Measurements from ENCODE around the gene TCHP.
"Not testable (repeated sequence)": the region's sequence is repeated elsewhere in the genome, so short reads cannot be mapped to it uniquely, and the experiment has no call there.

The TCHP gene, protein sequence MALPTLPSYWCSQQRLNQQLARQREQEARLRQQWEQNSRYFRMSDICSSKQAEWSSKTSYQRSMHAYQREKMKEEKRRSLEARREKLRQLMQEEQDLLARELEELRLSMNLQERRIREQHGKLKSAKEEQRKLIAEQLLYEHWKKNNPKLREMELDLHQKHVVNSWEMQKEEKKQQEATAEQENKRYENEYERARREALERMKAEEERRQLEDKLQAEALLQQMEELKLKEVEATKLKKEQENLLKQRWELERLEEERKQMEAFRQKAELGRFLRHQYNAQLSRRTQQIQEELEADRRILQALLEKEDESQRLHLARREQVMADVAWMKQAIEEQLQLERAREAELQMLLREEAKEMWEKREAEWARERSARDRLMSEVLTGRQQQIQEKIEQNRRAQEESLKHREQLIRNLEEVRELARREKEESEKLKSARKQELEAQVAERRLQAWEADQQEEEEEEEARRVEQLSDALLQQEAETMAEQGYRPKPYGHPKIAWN

GRCh38 chr12:109899783-109900751 lies at the start of gene TCHP:
TCHP (plus strand) TSS chr12:109900274; CDS start chr12:109903027, 2,753 bp downstream.
- DNase-seq: peak; percentile 91 to 94 (median 93)

GRCh38 chr12:109850518-109850917 lies 49.6 kb upstream of the TCHP start:
- DNase-seq: not testable (repeated sequence)

DNA sequence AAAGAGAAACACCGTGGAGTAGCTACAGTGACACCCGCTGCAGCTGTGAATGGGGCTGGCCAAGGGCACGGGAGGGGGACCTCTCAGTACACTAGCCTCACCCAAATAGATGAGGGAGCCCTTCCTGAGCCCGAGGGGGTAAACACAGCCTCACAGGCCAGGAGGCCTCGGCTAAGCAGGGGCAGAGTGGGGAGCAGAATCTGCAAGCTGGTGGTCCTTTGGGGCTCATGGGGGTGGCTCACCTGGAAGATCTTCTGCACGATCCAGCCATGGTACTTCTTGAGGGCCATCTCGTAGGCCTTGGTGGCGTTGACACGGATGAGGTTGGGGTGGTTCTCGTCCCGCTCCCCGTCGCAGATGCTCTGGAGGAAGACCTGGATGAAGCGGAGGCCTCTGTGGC lies 44.7 kb upstream of the TCHP start:
- no peak for DNase-seq

- no peak for DNase-seq
These were observed 42.4 kb upstream of the TCHP start for GRCh38 chr12:109857715-109858114.

- DNase-seq: no peak
These were observed 41.3 kb upstream of the TCHP start for GRCh38 chr12:109858764-109859163.

GRCh38 chr12:109860977-109861376 lies 39.1 kb upstream of the TCHP start:
- DNase-seq: no peak

GRCh38 chr12:109861689-109862314 lies 38.3 kb upstream of the TCHP start:
- peak in 1 of 3 donors; percentile 27 for DNase-seq

- not testable (repeated sequence) for DNase-seq
These were observed 37.6 kb upstream of the TCHP start for GRCh38 chr12:109862491-109862890.

DNA sequence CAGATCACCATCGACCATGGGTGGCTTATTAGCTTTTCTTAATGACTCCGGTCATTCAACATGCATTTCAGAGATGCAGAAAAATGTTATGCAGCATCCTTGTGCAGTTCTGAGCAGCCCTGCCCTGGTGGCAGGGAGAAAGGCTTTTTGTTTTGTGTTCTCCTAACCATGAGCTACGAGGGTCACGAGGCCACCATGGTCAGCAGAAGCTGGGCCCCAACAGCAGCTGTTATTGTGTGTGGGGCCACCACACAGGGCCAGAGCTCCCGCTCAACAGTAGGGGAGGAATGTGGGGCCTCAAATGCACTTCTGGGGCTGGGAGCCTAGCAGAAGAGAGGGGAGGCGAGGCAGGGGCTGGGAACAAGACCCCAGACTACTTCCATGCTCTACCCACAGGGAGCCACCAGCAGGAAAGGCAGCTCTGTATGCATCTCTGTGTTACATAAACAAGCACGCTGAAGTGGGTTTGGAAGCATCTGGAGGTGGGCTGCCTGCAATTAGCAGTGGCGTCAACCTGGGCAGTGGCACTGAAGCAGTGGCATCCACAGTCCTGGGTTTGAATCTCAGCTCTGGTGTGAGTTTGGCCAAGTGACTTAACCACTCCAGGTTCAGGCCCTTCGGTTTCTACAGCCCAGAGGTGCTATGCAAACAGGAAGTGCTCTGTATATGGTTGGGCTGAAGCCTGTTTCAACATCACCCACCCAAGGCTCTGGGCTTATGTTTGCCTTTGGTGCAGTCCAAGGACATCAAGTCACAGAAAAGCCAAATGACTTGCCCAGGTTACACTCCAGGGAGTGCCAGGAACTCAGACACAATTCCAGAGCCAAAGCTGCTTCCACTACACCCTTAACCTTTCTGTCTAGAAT lies 36.0 kb upstream of the TCHP start:
- no peak for DNase-seq

GRCh38 chr12:109864916-109865315 lies 35.2 kb upstream of the TCHP start:
- no peak for DNase-seq

- no peak for DNase-seq
These were observed 31.7 kb upstream of the TCHP start for GRCh38 chr12:109868182-109869051.

DNA sequence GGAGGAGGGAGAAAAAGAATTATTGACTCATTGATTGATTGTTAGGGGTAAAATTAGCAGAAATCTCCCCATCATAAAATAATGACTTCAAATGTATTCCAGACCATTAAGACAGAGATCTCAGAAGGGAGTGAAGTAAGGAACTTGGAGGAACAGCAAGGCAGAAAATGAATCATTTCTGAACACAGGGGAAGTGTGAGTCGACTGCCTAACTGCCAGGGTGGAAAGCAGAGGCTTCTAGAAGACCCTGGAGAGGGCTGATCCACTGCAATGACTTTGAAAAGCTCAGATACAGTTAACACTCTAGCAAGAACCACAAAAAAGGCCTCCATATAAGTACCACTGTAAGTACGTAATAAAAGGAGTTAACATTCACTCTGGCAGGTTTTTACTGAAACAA lies 29.4 kb upstream of the TCHP start:
- peak; percentile 52 to 61 (median 58) for DNase-seq

DNA sequence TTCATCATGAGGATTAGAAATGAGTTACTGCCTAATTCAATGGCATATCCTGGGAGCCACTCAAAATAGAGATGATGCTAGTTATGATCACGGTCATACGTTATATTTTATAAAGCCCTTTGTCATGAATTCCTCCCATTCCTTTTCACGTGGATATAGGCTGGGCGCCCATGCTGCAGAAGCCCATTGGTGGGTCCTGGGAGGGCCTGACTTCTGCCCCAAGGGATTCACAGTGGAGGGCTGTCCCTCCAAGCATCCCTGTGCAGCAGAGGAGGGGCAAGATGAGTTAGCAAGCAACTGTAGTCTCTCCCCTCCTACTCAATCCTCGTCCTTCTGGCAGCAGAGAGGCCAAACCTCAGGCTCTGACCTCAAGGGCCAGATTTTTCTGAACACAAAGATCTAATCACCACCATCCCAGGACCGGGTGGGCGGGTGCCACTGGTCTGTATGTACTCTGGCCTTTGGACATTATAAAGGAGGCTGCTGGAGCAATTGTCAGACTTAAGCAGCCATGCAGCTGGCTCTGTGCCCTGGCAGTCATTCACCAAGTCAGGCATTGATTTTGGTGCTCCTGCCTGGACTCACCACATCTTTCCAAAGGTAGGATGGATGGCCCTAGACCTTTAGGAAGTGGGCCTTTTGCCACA lies 28.3 kb upstream of the TCHP start:
- DNase-seq: peak in 1 of 3 donors; percentile 14

GRCh38 chr12:109873653-109874052 lies 26.4 kb upstream of the TCHP start:
- peak; percentile 25 to 49 (median 36) for DNase-seq

DNA sequence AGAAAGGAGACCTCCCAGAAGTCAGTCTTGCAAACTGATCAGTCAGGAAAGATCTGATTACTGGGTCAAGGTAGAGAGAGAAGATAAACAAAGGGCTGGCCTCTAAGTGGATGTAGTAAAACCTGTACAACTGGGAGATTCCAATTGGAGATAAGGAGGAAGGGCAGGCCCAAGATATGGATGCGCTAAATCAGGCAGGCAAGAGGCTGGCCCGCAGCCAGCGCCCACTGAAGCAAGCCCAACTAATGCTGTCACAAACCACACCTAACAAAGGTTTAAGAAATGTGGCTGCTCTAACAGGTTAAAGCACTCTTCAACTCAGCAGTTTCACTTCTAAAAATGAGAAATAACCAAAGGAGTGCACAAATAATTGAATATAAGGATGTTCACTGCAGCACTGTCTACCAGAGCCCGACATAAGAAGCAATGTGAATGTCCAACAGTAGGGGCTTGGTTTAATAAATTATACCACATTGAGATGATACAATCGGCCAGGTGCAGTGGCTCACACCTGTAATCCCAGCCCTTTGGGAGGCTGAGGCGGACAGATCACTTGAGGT lies 24.4 kb upstream of the TCHP start:
- DNase-seq: no peak

- no peak for DNase-seq
These were observed 23.7 kb upstream of the TCHP start for GRCh38 chr12:109876406-109876805.

DNA sequence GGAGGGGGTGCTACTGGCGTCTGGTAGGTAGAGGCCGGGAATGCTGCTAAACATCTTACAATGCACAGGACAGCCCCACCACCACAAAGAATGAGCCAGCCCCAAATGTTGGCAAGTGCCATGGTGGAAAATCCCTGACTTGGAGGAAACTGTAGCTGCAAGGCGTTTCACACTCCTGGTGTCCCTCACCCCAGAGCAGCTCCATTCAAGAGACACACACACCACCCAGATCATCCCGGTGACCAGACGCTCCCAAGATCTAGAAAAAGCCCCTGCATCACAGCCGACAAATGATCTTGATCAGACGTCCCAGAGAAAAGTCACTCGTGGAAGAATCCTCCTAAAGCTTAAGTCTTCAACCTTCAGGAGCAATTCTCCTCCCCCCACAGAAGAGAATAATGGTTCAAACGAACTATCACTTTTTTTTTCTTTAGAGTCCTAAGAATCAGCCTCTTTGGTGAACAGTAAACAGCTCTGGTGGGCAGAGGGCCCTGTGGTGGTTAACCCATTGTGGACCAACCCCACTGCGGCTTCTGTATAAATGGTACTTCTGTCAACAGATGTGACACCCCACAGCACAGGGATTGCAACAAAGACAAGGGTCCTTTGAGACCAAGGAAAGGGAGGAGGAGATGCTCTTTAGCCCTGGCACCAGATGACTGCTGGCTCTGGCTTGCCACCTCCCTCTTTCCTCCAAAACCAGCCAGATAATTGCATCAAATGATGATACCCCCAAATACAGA lies 22.4 kb upstream of the TCHP start:
- DNase-seq: no peak

DNA sequence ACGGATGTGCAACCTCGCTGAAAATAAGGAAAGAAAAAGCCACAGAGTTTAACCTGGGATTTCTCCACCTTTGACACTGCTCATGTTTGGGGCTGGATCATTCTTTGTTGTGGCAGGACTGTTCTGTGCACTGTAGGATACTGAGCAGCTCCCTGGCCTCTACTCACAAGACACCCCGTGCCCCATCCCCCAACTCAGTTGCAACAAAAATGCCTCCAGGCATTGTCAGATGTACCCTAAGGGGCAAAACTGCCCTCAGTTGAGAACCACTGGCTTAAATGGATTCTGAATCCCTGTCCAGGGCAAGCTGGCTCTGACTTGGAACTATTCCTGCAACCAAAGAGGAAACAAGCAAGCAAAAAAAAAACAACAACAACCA lies 21.8 kb upstream of the TCHP start:
- DNase-seq: no peak

DNA sequence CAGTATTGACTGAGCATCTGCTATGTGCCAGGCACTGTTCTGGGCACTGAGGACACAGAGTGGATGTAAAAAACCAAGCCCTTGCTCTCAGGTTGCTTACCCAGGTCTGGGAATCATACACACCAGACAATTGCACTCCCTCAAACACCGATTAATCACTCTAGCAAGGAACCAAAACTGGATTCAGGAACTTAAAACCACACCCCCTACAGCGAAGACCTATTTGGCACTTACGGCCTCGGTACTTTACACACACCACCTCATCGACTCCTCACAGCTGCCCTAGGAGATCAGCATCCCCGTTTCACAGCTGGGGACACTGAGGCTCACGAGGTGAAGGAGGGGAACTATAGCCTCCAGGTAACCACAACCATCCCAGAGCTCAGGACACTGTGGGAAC lies 21.3 kb upstream of the TCHP start:
- peak; percentile 60 to 74 (median 69) for DNase-seq

Measured in suppressor macrophage treated with lipopolysaccharide for 1 hour (primary cell).